NB4 (cell line): ENCODE results near the gene RNF130.
"Not testable (repeated sequence)": the region's sequence is repeated elsewhere in the genome, so short reads cannot be mapped to it uniquely, and the experiment has no call there.

Experiments used
- DNase-seq: peaks from one replicate; pipeline ENCODE4 v3.0.0; 2010; ENCODE audit warnings: low read depth
- H3K4me3 ChIP-seq: one replicate; pipeline ENCODE4 v1.5.1; 2011; ENCODE audit warnings: mild to moderate bottlenecking, low read depth, low read length, moderate library complexity
- MYC ChIP-seq: IDR thresholded peaks from 2 replicates; pipeline ENCODE4 v1.6.1; 2011; ENCODE audit warnings: low read depth, low read length
- POLR2A ChIP-seq: IDR thresholded peaks from 2 replicates; pipeline ENCODE4 v1.6.1; 2011; ENCODE audit warnings: mild to moderate bottlenecking; ENCODE audit not compliant: insufficient read length; ENCODE audit errors: extremely low read depth
- TF ChIP-seq, protein P1 (sequence below): IDR thresholded peaks from one replicate; pipeline ENCODE4 v1.5.1; 2012; ENCODE audit warnings: low read depth, low read length
- TF ChIP-seq, protein P2 (sequence below): IDR thresholded peaks from 2 replicates; pipeline ENCODE4 v1.6.1; 2011; ENCODE audit warnings: low read depth, low read length

RNF130 gene

DNA sequence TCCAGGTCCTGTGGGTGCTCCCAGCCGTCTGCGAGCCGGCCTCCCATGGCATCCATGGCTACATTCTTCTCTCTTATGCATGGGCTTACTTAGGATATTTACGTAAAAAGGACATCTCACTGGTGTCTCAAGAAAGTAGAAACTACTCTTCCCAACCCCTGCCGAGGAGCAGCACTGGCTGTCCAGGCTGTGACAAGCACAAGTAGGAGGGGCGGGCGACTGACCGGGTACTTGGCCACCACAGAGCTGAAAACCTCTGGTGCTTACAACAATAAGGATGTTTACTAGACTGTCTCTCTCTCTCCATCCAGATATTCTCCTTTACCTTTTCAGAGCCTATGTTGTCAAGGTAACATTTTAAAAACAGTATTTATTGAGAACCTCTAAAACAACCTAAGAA, 107.5 kb downstream of the RNF130 start:
- DNase-seq: no peak
- H3K4me3 ChIP-seq: no peak overlapping the region

GRCh38 chr5:179963375-179963774, 108.2 kb downstream of the RNF130 start:
- DNase-seq: no peak
- TF ChIP-seq, protein P1, sequence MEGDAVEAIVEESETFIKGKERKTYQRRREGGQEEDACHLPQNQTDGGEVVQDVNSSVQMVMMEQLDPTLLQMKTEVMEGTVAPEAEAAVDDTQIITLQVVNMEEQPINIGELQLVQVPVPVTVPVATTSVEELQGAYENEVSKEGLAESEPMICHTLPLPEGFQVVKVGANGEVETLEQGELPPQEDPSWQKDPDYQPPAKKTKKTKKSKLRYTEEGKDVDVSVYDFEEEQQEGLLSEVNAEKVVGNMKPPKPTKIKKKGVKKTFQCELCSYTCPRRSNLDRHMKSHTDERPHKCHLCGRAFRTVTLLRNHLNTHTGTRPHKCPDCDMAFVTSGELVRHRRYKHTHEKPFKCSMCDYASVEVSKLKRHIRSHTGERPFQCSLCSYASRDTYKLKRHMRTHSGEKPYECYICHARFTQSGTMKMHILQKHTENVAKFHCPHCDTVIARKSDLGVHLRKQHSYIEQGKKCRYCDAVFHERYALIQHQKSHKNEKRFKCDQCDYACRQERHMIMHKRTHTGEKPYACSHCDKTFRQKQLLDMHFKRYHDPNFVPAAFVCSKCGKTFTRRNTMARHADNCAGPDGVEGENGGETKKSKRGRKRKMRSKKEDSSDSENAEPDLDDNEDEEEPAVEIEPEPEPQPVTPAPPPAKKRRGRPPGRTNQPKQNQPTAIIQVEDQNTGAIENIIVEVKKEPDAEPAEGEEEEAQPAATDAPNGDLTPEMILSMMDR: no peak
- TF ChIP-seq, protein P2, sequence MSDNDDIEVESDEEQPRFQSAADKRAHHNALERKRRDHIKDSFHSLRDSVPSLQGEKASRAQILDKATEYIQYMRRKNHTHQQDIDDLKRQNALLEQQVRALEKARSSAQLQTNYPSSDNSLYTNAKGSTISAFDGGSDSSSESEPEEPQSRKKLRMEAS: no peak
- TF ChIP-seq POLR2A (no peak), MYC (no peak)
- H3K4me3 ChIP-seq: no peak overlapping the region

More for the DNA sequence above, 107.5 kb downstream of the RNF130 start:
- TF ChIP-seq, protein P2: no peak
- TF ChIP-seq POLR2A: no peak
- TF ChIP-seq MYC: no peak
- TF ChIP-seq, protein P1: no peak

DNA sequence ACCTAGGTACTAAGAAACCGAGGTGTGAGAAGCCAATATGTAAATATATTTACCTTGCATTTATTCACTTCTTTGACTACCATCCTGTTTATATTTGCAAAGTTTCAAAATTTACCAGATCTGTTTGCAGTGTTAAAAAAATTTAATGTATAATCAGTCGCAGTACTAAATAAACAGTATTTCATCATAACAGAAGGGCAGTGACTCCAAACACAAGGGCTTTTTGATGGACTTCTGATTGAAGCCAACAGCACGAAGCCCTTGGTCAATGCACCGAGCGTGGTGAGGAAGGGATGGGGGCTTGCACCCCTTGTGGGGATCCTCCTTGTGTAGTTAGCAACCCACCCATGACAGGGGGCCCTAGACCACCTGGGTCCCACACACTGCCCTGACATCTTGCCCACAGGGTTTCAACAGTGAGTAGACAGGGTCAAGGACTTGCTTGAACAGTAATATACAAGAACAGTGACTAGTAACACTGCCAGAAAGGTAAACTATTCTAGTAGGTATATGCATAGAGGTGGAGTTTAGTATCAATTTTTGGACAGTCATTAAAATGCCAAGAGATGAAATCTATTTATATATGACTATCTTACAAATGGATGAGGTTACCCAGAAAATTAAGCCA, 111.2 kb downstream of the RNF130 start:
- no peak for TF ChIP-seq MYC
- H3K4me3 ChIP-seq: no peak overlapping the region
- no peak for DNase-seq

GRCh38 chr5:179959641-179960040, 111.9 kb downstream of the RNF130 start:
- TF ChIP-seq MYC: no peak
- no peak for TF ChIP-seq POLR2A
- TF ChIP-seq, protein P2: no peak
- TF ChIP-seq, protein P1: no peak
- no peak overlapping the region for H3K4me3 ChIP-seq
- DNase-seq: no peak

DNA sequence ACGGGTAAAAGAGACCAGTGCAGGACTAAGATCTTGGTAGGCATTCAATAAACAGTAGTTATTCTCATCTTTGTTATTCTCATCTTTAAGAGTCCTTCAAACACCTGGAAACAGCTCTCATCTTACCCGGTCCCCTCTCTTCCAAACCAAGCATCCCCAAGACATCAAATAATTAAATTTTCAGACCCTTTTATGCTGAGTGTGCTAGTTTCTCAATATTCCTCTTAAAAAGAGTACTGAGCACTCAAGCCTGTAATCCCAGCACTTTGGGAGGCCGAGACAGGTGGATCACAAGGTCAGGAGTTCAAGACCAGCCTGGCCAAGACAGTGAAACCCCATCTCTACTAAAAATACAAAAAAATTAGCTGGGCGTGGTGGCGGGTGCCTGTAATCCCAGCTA, 112.4 kb downstream of the RNF130 start:
- DNase-seq, H3K4me3 ChIP-seq: not testable (repeated sequence)

DNA sequence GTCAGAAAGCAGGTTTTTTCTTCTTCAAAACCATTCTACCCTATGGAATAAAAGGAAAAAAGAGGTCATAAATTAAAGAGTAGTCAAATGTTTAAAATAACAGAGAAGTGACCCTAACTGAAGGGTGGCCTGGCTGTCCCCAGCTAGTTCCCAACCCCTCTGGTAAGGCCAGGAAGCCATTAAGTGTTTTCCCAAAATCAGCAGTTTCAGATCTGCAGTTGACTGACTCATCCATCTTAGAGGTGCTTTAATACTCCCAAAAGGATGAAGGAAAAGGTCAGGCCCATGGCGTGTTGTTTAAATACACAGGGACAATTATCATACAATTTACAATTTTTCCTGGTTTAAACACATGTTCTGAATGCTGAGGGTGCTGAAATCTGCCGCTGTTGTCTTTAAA, 115.9 kb downstream of the RNF130 start:
- no peak for DNase-seq
- TF ChIP-seq, protein P1: no peak
- no peak for TF ChIP-seq POLR2A
- TF ChIP-seq, protein P2: no peak
- no peak for TF ChIP-seq MYC
- no peak overlapping the region for H3K4me3 ChIP-seq

- H3K4me3 ChIP-seq: no peak overlapping the region
- DNase-seq: no peak
- TF ChIP-seq, protein P1: no peak
- TF ChIP-seq, protein P2: no peak
- TF ChIP-seq POLR2A (no peak), MYC (no peak)
Observed at GRCh38 chr5:179955062-179955461, 116.5 kb downstream of the RNF130 start.
